GM18867 (cell line): ENCODE measurements around the gene MPRIP.
A peak's percentile ranks its signal among the peaks of the same experiment; 100 is the strongest.

ENCODE experiments used
- ATAC-seq: cut with Tn5 transposase; IDR thresholded peaks from one replicate; pipeline ENCODE4 v1.9.1; 2021; ENCODE audit warnings: mild to moderate bottlenecking, moderate library complexity; ENCODE audit not compliant: unreplicated experiment

Gene MPRIP

GRCh38 chr17:17203173-17203730, 161.0 kb downstream of the MPRIP start:
- ATAC-seq, result no peak

- ATAC-seq, result no peak
Observed at GRCh38 chr17:17204041-17204591, 161.9 kb downstream of the MPRIP start.

GRCh38 chr17:17204635-17205231, 162.5 kb downstream of the MPRIP start:
- no peak for ATAC-seq

GRCh38 chr17:17205368-17206123, 163.3 kb downstream of the MPRIP start:
- ATAC-seq, result peak; percentile 34

GRCh38 chr17:17206124-17206912, 164.1 kb downstream of the MPRIP start, which contains the start of gene PLD6:
TSS of gene PLD6 (minus strand) at chr17:17206333. CDS start at chr17:17206286, 47 bp downstream.
- peak; percentile 68 for ATAC-seq

- ATAC-seq, result no peak
Observed at GRCh38 chr17:17206913-17207335, 164.7 kb downstream of the MPRIP start.

- ATAC-seq, result no peak
Observed at GRCh38 chr17:17207998-17208397, 165.7 kb downstream of the MPRIP start.

GRCh38 chr17:17213775-17214174, 171.5 kb downstream of the MPRIP start:
- ATAC-seq, result no peak

- no peak for ATAC-seq
Observed at GRCh38 chr17:17214646-17215436, 172.6 kb downstream of the MPRIP start.

GRCh38 chr17:17215575-17215974, 173.3 kb downstream of the MPRIP start:
- no peak for ATAC-seq

GRCh38 chr17:17216236-17216635, 174.0 kb downstream of the MPRIP start:
- no peak for ATAC-seq

GRCh38 chr17:17216776-17217175, 174.5 kb downstream of the MPRIP start:
- ATAC-seq, result no peak

- no peak for ATAC-seq
Observed at GRCh38 chr17:17217995-17218394, 175.7 kb downstream of the MPRIP start.

GRCh38 chr17:17220529-17220928, 178.3 kb downstream of the MPRIP start:
- ATAC-seq, result no peak

GRCh38 chr17:17221329-17221728, 179.1 kb downstream of the MPRIP start:
- ATAC-seq, result no peak

- ATAC-seq, result no peak
Observed at GRCh38 chr17:17223736-17224135, 181.5 kb downstream of the MPRIP start.

- no peak for ATAC-seq
Observed at GRCh38 chr17:17224137-17224536, 181.9 kb downstream of the MPRIP start.

GRCh38 chr17:17225901-17226300, 183.6 kb downstream of the MPRIP start:
- ATAC-seq, result no peak

GRCh38 chr17:17226451-17227265, 184.4 kb downstream of the MPRIP start:
- ATAC-seq, result no peak
